ENCODE measurements around the gene TRIM13.
A peak's percentile ranks its signal among the peaks of the same experiment; 100 is the strongest.

Gene TRIM13

GRCh38 chr13:49996951-49997895, at the start of gene TRIM13:
Gene TRIM13, plus strand, starts transcription at chr13:49997042. Its CDS starts 14,899 bp downstream, at chr13:50011941.
- peak; percentile 31 for TF ChIP-seq RAD21 (IDR thresholded peaks at IDR 0.05; ENCODE audit: low read depth)
- TF ChIP-seq MAX (IDR thresholded peaks at IDR 0.05), result peak; percentile 17; the same call in 1 of the 2 replicates
- TF ChIP-seq YY1 (IDR thresholded peaks at IDR 0.05; ENCODE audit: low read depth), result peak; percentile 45; the same call in 1 of the 2 replicates
- peak; percentile 45; the same call in 1 of the 2 replicates for TF ChIP-seq TAF1 (IDR thresholded peaks at IDR 0.05; ENCODE audit: low read depth)
- no peak for TF ChIP-seq TCF12 (IDR thresholded peaks at IDR 0.05; ENCODE audit: low read depth)
- TF ChIP-seq REST (IDR thresholded peaks at IDR 0.05; ENCODE audit: low read depth), result no peak
- peak; percentile 7; the same call in 1 of the 2 replicates for TF ChIP-seq EGR1 (IDR thresholded peaks at IDR 0.05)

- TF ChIP-seq RAD21 (IDR thresholded peaks at IDR 0.05; ENCODE audit: low read depth) (no peak), TCF12 (IDR thresholded peaks at IDR 0.05; ENCODE audit: low read depth) (no peak), EP300 (IDR thresholded peaks at IDR 0.05; ENCODE audit: borderline replicate concordance) (no peak), TAF1 (IDR thresholded peaks at IDR 0.05; ENCODE audit: low read depth) (no peak), FOXM1 (IDR thresholded peaks at IDR 0.05; ENCODE audit: borderline replicate concordance, low read depth) (no peak), CEBPB (IDR thresholded peaks at IDR 0.05) (no peak), MAX (IDR thresholded peaks at IDR 0.05) (no peak), ZBTB7A (IDR thresholded peaks at IDR 0.05; ENCODE audit: low read depth) (no peak), TEAD4 (IDR thresholded peaks at IDR 0.05) (no peak), NFIC (IDR thresholded peaks at IDR 0.05) (no peak), CREB1 (IDR thresholded peaks at IDR 0.05; ENCODE audit: low read depth) (no peak), YY1 (IDR thresholded peaks at IDR 0.05; ENCODE audit: low read depth) (no peak), USF1 (IDR thresholded peaks at IDR 0.05) (no peak), REST (IDR thresholded peaks at IDR 0.05; ENCODE audit: low read depth) (no peak)
Measured at GRCh38 chr13:49951754-49952535, 44.9 kb upstream of the TRIM13 start.

GRCh38 chr13:49953560-49953959, 43.3 kb upstream of the TRIM13 start:
- no peak for TF ChIP-seq RAD21 (IDR thresholded peaks at IDR 0.05; ENCODE audit: low read depth)
- TF ChIP-seq TAF1 (IDR thresholded peaks at IDR 0.05; ENCODE audit: low read depth), result no peak
- TF ChIP-seq FOXM1 (IDR thresholded peaks at IDR 0.05; ENCODE audit: borderline replicate concordance, low read depth), result no peak
- TF ChIP-seq NFIC (IDR thresholded peaks at IDR 0.05), result no peak
- no peak for TF ChIP-seq ZBTB7A (IDR thresholded peaks at IDR 0.05; ENCODE audit: low read depth)
- TF ChIP-seq EP300 (IDR thresholded peaks at IDR 0.05; ENCODE audit: borderline replicate concordance), result no peak
- no peak for TF ChIP-seq CREB1 (IDR thresholded peaks at IDR 0.05; ENCODE audit: low read depth)
- TF ChIP-seq YY1 (IDR thresholded peaks at IDR 0.05; ENCODE audit: low read depth), result no peak
- TF ChIP-seq REST (IDR thresholded peaks at IDR 0.05; ENCODE audit: low read depth), result no peak
- no peak for TF ChIP-seq EGR1 (IDR thresholded peaks at IDR 0.05)
- no peak for TF ChIP-seq USF1 (IDR thresholded peaks at IDR 0.05)
- TF ChIP-seq MAX (IDR thresholded peaks at IDR 0.05), result no peak
- no peak for TF ChIP-seq TCF12 (IDR thresholded peaks at IDR 0.05; ENCODE audit: low read depth)
- no peak for TF ChIP-seq CEBPB (IDR thresholded peaks at IDR 0.05)
- no peak for TF ChIP-seq TEAD4 (IDR thresholded peaks at IDR 0.05)

Measured in Ishikawa (cell line).